NOMO-1 (cell line): ENCODE results near the gene TMEM132D.
A peak's percentile ranks its signal among the peaks of the same experiment; 100 is the strongest.

Experiments
- DNase-seq, 2 experiments: peaks; one replicate each; lab custom pipeline; 2025; ENCODE audit not compliant: unreplicated experiment in 2 of 2; lab: John Stamatoyannopoulos, UW

Gene TMEM132D

GRCh38 chr12:129672110-129672509 lies 231.7 kb downstream of the TMEM132D start:
- no peak for DNase-seq

- DNase-seq = no peak
Measured at GRCh38 chr12:129670256-129670920, 233.4 kb downstream of the TMEM132D start.

GRCh38 chr12:129665414-129665813 lies 238.4 kb downstream of the TMEM132D start:
- DNase-seq = no peak

- DNase-seq = no peak
Measured at GRCh38 chr12:129662234-129662633, 241.6 kb downstream of the TMEM132D start.

- DNase-seq = no peak
Measured at GRCh38 chr12:129660946-129661345, 242.9 kb downstream of the TMEM132D start.

- no peak for DNase-seq
Measured at GRCh38 chr12:129659961-129660622, 243.7 kb downstream of the TMEM132D start.

- DNase-seq = no peak
Measured at GRCh38 chr12:129657179-129657578, 246.6 kb downstream of the TMEM132D start.

GRCh38 chr12:129651951-129652350 lies 251.9 kb downstream of the TMEM132D start:
- no peak for DNase-seq

GRCh38 chr12:129641926-129642325 lies 261.9 kb downstream of the TMEM132D start:
- DNase-seq = peak in 1 of 2 experiments; percentile 7

- DNase-seq = no peak
Measured at GRCh38 chr12:129635021-129635685, 268.7 kb downstream of the TMEM132D start.

- no peak for DNase-seq
Measured at GRCh38 chr12:129631316-129631715, 272.5 kb downstream of the TMEM132D start.

- DNase-seq = no peak
Measured at GRCh38 chr12:129629901-129630300, 273.9 kb downstream of the TMEM132D start.

GRCh38 chr12:129622566-129622965 lies 281.3 kb downstream of the TMEM132D start:
- DNase-seq = no peak

GRCh38 chr12:129619271-129619670 lies 284.6 kb downstream of the TMEM132D start:
- DNase-seq = no peak

GRCh38 chr12:129617849-129618248 lies 286.0 kb downstream of the TMEM132D start:
- peak in 1 of 2 experiments; percentile 1 for DNase-seq

- DNase-seq = no peak
Measured at GRCh38 chr12:129615001-129615400, 288.8 kb downstream of the TMEM132D start.

- no peak for DNase-seq
Measured at GRCh38 chr12:129614221-129614885, 289.5 kb downstream of the TMEM132D start.

- DNase-seq = no peak
Measured at GRCh38 chr12:129613314-129613713, 290.5 kb downstream of the TMEM132D start.

GRCh38 chr12:129610601-129611120 lies 293.2 kb downstream of the TMEM132D start:
- no peak for DNase-seq

- no peak for DNase-seq
Measured at GRCh38 chr12:129607756-129608155, 296.1 kb downstream of the TMEM132D start.

GRCh38 chr12:129607301-129607700 lies 296.5 kb downstream of the TMEM132D start:
- DNase-seq = no peak
